Activated CD4-positive, alpha-beta T cell treated with anti-CD3 and anti-CD28 coated beads for 1 hour (primary cell): ENCODE measurements around the gene ZFR2.
"Not testable (repeated sequence)": the region's sequence is repeated elsewhere in the genome, so short reads cannot be mapped to it uniquely, and the experiment has no call there.

Source experiments
- DNase-seq: peaks from one replicate; pipeline ENCODE4 v3.0.0-alpha.2; 2020

The ZFR2 gene

DNA sequence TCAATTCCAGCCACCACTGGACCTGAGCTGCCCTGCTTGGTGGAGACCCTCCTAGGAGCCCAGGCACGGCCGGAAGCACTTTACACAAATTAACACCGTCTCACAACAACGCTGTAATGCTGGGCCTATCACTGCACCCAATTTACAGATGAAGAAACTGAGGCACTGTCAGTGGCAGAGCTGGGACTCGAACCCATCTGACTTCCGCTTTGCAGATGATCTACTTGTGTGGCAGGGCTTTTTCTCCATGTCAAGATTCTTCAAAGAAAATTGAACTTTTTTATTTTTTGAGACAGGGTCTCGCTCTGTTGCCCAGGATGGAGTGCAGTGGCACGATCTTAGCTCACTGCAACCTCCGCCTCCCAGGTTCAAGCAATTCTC lies 33.8 kb downstream of the ZFR2 start:
- no peak for DNase-seq

DNA sequence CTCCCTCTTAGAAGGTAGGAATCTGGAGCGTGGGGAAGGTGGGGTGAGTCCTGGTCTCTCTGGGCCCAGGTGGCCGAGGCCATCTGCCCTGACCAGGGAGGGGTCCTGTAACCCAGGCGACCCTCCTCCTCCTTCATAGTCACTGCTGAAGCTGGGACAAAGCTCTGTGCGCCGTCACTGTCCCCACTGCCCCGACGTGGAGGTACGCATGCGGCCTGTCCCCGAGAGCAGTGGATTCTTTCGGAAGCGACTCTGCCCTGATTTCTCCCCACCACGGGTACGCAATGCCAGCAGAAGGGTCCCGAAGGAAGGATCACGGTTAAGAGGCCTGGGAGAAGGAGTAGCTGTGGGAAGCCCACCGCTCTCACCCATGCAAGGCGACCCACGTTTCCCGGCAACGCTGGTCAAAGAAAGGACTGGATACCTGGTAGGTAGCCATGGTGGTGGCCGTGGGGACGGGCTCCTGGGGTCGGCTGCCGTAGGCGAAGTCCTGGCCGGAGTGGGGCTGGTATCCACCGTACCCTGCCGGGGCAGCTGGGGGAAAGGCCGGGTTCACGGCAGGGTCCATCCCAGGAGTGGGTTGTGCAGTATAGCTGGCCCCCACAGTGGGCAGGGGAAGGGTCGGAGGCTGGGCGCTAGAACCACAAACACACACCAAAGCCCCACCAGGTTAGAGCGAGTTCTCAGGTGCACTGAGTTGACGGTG lies 34.3 kb downstream of the ZFR2 start:
- no peak for DNase-seq

DNA sequence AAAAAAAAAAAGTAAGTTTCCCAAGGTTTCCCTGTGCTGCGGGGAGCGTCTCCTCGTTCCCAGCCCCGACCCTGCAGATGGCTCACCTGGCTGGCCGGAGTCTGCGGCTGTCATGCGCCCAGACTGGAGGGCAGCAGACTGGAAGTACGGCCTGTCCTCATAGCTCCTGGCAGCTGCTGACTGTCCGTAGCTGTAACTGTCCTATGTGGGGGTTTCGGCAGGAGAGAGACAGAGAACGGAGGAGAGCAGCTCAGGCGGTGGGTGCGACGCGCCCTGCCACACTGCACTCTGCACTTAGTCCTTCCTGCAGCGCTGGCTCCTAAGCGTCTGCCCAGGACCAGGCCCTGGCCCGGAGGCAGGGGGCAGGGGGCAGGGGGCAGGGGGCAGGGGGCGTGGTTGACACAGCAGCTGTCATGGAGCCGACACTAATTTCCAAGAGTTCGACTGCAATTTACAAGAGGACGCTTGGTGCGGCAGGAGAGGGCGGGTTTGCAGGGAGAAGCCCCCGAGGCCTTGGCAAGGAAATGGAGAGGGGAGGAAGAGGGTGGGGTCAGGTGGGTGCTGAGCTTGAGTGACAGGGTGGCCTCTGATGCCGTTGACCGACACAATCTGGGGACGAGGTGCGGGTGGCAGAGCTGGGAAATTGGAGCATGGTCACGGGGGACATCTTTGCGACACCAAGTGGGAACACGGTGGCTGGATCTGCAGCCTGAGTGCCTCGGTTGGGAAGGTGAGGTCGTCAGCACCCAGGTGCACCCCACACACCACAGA lies 35.1 kb downstream of the ZFR2 start:
- DNase-seq, result no peak

DNA sequence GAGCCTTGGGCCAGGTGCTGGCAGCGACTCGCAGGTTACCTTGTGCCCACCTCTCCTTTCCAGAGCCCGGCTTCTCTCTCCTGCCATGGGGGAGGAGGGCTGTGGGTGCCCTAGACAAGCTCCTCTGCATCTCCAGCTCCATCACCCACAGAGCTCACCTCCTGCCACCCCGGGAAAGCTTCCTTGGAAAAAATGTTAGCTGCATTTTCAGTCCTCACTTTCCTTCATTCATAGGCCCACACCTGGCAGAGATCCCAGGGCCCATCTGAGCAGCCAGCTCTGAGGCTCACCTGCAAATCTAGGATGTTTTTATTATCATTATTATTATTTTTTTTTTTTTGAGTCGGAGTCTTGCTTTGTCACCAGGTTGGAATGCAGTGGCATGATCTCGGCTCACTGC lies 36.8 kb downstream of the ZFR2 start:
- no peak for DNase-seq

DNA sequence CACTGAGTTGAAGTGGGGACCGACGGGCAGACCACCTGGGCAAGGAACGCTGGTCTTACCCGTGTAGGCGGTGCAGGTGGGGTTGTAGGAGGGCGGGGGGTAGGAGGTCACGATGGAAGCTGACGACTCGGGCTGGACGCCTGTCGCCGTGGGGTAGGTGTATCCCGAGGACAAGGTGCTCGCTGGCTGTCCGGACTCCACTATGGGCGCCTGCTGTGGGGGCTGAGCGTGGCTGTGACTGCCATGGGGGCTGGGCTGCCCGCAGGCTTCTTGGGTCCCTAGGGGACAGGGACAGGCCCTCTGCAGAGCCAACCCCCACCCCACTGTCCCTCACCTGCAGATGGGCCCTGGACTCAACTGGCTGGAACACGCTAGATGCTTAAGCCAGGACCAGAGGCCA lies 37.2 kb downstream of the ZFR2 start:
- DNase-seq, result no peak

DNA sequence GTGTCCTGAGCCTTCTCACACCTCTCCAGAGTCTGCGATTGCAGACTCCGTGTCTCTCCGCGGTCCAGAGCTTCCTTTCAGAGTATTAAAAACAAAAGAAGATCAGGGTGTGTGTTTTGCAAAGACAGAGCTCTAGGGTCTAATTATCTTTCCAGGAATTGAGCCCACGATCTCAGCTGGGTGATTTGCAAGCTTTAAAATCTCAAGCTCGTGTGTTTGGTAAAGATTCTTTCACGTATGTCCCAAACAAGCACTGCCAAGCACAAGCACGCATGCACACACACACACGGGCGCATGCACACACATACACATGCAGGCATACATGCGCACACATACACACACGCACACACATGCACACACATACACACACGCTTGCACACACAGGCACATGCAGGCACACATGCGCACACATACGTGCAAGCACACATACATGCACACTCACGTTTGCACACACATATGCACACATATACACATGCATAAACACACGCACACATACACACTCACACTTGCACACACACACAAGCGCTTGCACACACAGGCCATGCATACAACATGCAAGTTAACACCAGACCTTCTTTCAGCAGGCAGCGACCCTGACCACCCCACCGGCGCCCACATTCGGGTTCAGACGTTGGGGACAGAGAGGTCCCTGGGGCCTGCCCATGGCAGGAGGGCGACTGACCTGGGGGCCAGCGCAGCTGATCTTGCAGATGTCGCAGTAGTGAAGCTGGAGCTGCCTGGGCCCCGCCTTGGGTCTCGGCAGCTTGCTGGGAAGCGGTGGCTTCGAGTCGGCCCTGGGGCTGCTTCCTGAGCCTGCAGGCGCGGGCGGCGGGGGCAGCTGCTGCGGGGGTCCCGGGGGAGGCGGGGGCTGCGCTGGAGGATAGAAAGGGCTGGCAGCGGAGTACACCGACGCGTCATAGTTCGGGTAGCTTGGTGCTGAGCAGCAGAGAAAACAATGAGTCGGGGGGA lies 37.9 kb downstream of the ZFR2 start:
- DNase-seq, result no peak

DNA sequence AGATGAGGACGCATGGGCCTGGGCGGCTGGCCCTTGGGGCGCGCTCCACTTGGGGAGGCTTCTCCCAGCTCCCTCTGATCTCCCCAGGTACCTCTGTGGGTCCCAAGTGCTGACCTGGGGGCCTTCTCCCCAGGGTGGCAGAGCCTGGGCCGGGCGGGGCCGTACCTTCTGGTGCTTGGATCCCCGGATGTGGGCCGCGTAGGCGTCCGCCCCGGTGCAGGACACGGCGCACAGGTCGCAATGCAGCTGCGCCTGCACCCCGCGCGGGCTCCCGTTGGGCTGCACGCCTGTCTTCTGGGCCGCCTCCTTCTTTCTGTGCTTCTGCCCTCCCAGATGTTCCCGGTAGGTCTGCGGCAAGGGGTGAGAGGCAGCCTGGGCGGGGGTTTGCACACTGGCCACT lies 41.5 kb downstream of the ZFR2 start:
- DNase-seq, result no peak

DNA sequence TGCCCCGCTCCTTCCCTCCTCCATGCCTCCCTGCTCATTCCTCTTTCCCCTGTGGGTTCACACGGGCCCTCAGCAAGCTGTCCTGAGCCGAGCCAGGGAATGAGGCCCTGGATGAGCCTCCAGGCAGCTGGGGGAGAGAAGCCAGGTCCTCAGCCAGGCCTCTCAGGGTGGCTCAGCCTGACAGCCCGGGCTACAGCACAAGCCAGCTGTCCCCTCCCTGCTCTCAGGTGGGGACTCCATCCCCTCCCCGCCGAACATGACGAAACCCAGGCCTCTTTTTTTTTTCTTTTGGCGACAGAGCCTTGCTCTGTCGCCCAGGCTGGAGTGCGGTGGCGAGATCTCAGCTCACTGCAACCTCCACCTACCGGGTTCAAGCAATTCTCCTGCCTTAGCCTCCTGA lies 42.7 kb downstream of the ZFR2 start:
- no peak for DNase-seq

DNA sequence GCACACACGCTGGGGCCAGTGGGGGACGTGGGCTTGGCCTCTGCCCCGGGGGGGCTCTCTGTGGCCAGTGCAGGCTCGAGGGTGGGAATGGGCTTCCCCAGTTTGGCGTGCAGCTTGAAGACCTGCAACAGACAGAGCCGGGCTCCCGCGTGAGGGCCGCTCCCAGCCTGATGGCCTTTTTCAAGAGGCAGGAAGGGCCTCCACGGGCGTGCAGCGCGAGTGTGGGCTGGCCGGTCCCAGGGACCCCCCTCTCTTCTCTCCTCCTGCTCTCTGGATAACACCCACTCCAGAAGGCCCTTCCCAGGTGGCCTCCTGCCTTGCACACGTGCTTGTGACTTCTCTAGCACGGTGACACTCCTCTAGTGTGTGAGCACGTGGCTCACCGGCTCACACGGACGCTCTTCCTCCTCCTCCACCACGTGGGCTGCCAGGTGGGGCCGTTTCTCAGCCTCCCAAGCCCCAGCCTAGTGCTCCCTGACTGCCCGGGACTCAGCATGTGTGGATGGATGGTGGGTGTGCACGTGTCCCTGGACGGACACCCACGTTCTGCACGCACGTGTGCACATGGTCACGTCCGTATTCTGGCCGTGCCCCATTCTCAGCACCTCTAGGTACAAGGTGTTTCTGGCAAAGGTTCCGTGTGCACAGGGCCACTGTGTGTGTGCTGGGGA lies 43.4 kb downstream of the ZFR2 start:
- no peak for DNase-seq

DNA sequence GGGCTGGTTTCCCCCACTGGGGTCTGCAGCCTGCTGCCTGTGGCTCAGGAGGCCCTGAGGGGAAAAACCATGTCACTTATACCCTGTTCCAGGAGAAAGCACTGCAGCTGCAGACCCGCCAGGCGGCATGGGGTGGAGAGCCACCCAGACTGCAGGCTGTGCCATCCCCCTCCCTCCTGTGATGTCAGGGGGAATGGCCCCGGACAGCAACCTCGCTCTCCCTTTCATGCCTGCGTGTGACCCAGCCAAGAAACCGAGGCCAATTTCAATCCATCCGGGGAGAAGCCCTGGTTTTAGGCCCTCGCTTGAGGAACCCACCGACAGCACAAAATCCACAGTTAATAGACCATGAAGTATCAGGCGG lies 45.5 kb downstream of the ZFR2 start:
- DNase-seq, result no peak

DNA sequence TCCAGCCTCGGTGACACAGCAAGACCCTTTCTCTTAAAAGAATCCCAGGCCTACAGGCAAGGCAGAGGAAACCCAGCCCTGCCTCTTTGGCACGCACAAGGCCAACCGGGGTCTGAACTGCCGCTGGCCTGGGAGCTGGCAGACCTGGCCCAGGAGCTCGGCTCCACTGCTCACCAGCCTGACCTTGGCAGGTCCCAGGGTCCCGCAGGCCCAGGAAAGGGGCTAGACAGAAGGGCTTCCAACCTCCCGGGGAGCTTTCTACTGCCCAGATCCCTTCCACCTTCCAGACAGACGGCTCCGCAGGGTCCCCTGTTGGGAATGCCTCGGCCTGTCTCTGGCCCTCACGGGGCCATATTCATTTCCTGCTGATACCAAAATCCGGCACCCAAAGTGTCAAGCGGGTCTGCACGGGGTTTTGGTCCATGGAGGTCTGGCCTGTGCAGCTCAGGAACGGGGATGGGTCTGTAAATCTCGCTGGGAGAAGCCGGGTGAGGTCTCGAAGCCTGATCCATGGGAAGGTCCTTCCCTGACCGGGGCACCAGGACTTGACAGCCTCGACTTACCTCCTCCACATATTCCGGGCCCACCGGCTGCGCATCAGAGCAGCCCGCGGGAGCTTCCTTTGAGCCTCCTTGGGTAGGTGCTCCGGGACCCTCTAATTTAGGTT lies 46.0 kb downstream of the ZFR2 start:
- DNase-seq, result no peak

DNA sequence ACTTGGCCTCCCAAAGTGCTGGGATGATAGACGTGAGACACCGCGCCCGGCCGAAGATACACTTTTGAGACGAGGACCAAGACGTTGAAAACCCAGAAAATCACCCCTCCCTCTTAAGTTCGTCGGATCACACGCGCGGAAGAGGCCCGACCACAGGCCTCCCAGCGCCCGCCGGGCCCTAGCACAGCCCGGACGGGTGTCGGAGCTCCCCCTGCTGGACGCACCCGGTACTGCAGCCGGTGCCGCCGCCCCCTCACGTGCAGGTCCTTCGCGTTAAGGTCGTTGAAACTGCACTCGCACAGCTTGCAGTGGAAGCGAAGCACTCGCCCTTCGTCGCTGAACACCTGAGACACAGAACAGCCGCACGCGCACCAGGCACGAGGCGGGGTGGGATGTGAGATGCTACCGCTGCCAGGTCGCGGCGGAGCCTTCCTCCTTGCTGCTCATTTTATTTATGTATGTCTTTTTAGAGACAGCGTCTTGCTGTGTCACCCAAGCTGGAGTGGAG lies 46.9 kb downstream of the ZFR2 start:
- peak; percentile 81 for DNase-seq

DNA sequence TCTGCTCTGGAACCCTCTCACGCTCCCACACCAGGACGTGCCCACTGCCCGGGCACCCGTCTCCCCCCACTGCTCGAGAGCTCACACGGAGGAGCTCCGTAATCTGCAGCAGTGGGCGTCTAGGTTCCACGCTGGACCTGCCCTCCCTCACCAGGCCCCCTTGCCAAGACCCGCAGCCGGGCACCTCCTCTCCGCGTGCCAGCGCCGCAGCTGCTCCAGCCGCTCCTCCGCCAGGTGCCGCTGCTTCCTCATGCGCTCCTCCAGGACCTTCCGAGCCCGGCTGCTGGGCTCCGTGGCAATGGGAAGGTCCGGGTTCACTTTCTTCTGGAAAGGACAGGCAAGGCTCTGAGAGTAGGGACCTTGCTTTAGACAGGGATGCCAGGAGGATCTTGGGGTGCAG lies 47.7 kb downstream of the ZFR2 start:
- DNase-seq, result no peak

DNA sequence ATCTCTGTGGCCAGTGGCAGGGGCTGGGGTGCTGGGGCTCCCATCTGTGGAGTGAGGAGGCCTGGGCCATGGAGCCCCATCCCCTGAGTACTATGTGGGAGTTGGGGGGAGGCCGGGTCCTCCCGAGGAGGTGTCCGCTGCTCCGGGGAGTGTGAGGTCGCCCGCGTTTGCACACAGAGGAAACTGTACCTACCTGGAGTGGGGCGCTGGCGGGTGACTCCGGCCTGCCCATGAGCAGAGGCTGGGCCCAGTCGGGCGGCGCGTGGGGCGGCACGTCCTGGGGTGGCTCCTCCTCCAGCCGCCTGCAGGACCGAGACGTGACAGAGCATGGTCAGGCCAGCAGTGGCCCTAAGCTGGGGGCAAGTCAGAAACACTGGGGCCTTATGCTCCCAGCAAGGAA lies 48.8 kb downstream of the ZFR2 start:
- no peak for DNase-seq

DNA sequence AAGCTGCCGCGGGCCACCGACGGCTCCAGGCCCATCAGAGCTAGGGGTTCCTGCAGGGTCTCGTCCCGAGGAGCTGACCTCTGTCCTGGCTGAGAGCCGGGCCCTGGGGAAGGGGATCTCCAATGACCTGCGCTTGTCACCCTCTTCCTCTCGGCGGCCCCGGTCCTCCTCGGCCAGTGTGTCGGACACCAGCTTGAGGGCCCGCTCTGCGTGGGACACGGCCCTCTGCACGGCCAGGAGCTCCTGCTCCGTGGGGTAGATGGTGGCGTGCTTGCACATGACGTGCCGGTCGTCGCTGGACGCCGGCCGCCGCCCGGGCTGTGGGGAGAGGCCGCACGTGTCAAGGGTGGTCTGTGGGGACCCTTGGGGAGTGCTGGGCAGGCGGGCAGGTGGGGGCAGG lies 49.9 kb downstream of the ZFR2 start:
- DNase-seq, result no peak

DNA sequence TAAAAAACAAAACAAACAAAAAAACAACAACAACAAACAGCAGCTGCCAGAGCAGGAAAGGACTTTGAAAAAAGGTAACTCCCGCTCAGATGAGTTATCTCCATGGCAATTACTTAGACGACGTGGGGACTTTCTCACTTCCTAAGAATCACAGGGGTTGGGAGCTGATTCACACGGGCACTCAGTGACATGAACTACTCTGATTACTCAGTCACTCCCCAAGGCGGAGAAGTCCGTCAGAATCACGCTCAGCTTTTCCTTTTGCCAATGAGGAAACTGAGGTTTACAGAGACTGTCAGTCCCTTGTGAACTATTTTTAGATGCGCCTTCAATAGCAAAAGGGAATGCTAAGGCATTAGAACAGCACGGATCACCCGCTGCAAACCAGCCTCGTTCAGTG lies 50.4 kb downstream of the ZFR2 start:
- no peak for DNase-seq

DNA sequence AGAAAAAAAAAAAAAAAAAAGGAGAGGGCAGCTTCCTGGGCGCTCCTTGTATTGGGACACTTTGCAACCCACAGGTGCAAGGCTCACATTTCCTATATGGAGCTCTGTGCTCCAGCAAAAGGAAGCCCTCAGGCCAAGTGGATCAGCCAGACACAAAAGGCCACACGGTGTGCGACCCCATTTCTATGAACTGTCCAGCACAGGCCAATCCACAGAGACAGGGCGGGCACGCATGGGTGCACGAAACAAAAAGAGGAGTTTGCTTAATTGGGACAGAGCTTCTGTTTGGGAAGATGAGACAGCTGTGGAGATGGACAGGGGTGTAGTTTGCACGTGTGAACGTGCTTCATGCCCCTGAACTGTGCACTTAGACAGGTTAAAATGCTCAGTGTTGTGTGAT lies 51.1 kb downstream of the ZFR2 start:
- DNase-seq, result no peak

DNA sequence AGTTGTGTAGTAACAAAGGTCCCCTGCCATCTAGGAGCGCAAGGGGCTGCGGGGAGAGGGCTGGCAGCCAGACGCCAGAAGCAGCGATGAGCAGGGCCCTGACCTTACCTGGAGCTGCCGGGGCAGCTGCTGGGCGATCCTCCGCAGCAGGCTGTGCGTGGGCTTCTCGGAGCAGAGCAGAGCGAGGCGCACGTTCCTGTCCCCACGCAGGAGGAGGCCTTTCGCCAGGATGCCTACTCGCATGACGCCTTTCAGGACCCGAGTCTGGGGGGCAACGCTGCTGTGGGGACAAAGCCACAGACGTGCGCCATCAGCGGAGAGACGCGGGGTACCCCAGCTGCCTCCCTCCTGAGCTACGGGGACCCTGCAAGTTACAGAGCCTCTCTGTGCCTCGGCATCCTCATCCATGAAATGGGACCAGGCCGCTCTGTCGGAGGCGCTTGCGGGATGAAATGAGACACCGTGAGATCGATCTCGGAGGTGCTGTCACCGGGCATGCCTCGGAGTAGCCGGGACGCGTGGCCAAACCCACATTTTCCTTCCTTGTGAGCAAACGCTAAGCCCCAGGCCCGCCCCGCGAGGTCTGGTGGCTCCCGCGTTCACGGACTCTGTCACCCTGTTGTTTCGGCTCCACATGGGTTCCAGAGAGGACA lies 52.1 kb downstream of the ZFR2 start:
- no peak for DNase-seq

DNA sequence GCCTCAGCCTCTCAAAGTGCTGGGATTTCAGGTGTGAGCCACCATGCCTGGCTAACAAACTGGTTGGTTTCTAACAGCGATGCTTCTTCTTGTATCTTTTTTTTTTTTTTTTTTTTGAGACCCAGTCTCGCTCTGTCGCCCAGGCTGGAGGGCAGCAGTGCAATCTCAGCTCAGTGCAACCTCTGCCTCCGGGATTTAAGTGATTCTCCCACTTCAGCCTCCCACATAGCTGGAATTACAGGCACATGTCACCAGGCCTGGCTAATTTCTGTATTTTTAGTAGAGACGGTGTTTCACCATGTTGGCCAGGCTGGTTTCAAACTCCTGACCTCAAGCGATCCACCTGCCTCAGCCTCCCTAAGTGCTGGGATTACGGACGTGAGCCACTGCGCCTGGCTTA lies 52.7 kb downstream of the ZFR2 start:
- not testable (repeated sequence) for DNase-seq

DNA sequence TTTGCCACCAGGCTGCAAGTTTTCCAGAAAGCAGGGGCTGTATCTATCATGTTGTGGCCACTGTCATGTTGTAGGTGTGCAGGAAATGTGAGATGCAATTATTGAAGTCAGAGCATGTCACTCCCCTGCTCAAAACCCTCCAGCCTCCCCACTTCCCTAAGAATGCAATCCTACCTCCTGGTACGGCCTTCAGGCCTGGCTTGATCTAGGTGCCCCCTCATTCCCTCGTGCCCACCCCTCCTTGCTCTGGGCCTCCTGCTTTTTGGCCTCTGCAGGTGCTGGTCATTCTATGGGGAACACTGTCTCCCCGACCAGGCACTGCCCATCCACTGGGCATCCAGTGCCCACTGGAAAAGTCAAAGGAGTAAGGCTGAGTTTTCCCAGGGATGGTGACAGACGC lies 54.2 kb downstream of the ZFR2 start:
- DNase-seq, result no peak

DNA sequence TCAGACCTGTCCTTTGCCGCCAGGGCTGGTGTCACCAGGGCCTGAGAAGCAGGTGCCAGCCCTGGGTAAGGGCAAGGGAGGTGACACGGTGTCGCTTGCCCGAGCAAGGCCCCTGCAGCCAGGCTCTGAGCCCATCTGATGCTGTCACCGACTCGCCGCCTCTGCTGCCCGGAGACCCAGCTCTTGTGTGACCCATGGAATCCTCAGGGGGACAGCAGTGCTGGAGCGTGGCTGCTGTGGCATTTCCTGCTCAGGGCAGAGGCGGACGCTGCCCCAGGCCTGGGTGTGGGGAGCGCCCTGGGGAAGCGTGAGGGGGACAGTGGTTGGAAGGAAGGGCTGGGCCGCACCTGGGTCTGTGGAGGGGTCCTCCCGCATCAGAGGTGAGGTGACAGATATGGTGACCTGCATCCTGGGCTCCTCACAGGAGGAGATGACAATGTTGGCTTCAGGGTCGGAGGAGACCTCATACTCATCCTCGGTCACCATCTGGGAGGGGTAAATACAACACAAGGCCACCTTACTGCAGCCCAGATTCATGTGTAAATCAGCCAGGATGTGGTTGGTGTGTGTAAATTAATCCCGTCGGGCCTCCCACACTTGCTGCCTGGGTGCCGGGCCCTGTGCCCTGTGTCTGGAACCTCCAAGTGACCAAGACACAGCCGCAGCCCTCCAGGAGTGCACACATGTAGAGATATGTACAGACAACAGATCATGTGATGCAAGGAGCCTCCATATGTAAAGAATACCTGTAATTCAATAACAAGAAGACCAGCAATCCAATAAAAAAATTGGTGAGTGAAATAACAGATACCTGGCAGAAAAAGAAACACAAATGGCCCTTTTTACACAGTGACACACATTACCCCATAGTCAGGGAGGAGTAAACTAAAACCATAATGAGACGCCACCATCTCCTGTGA lies 55.1 kb downstream of the ZFR2 start:
- no peak for DNase-seq
